Omental fat pad (tissue), 4 donors: Measurements from ENCODE around the gene ACKR1. TPM values are rescaled to one million over a fixed set of nuclear protein-coding genes. Genes with fewer than 3 reads are reported as not detected.

Source experiments
- ATAC-seq: fragments of 150-250 bp; one replicate; pipeline ENCODE4 v1.9.1; 2016; ENCODE audit warnings: mild to moderate bottlenecking, moderate library complexity; ENCODE audit not compliant: low FRiP score
- DNase-seq: peaks from one replicate; pipeline ENCODE4 v3.0.0-alpha.2; 2019; ENCODE audit warnings: low spot score
- CTCF ChIP-seq, 3 donors: fragments of 450-650 bp; IDR thresholded peaks; one replicate each; pipeline ENCODE4 v1.5.1; 2016 to 2017; ENCODE audit warnings: antibody characterized with exemption in 3 of 3, mild to moderate bottlenecking in 3 of 3, moderate library complexity in 2 of 3
- small RNA-seq: library from RNA; depleted of rRNA; stranded (forward); fragments of <200 nt; gene quantifications from one replicate; pipeline ENCODE3, GENCODE V24; 2016
- total RNA-seq, 4 donors: library from RNA; depleted of rRNA; stranded (reverse); fragments of >200 nt; gene quantifications; one replicate each; pipeline ENCODE4 v1.1.0, GENCODE V29; 2016

ACKR1 gene
- total RNA-seq, 4 donors from 2014 or later = 72.3 to 360 (median 125) TPM

- ATAC-seq (no peak), DNase-seq (no peak)
- no peak for TF ChIP-seq CTCF (IDR thresholded peaks at IDR 0.05)
Observed at GRCh38 chr1:159247266-159247665, 42.6 kb downstream of the ACKR1 start.

GRCh38 chr1:159248311-159248710, 43.6 kb downstream of the ACKR1 start:
- ATAC-seq (no peak), DNase-seq (no peak)
- TF ChIP-seq CTCF (IDR thresholded peaks at IDR 0.05) = no peak

GRCh38 chr1:159250638-159251216, 46.1 kb downstream of the ACKR1 start:
- TF ChIP-seq CTCF (IDR thresholded peaks at IDR 0.05) = no peak

More at GRCh38 chr1:159250638-159251216, 46.1 kb downstream of the ACKR1 start:
- no peak for DNase-seq
- no peak for ATAC-seq

Small RNA genes within 50 kb of the gene (small RNA-seq; reads per million reads assigned to genes)
- gene RNA5SP60 = not detected

Other genes with a start within 250 kb of the ACKR1 start
- gene IFI16, start 195.0 kb upstream of the ACKR1 start, total RNA-seq = 100 to 1,000 TPM in 3 of 4 donors, 10 to 100 TPM in 1; 94.5 to 304 (median 131) TPM
- 1 to 10 TPM in 2 of 4 donors, under 1 TPM in 2; 0.46 to 5.2 (median 1.2) TPM for gene AIM2, start 128.1 kb upstream of the ACKR1 start, total RNA-seq
- gene CADM3, start 33.3 kb upstream of the ACKR1 start, total RNA-seq = 10 to 100 TPM in 3 of 4 donors, 1 to 10 TPM in 1; 3.9 to 34.4 (median 12.9) TPM
- gene FCER1A, start 97.5 kb downstream of the ACKR1 start, total RNA-seq = not detected
- not detected for gene OR10J4, start 227.3 kb downstream of the ACKR1 start, total RNA-seq
- gene OR10J1, start 234.8 kb downstream of the ACKR1 start, total RNA-seq = not detected